Embryonic facial prominence (tissue), 1 donor: ENCODE data around the gene FTCDNL1.
A peak's percentile ranks its signal among the peaks of the same experiment; 100 is the strongest.

ENCODE experiments used
- DNase-seq: peaks from one replicate; pipeline ENCODE4 v3.0.0-alpha.2; 2016; ENCODE audit errors: extremely low spot score

FTCDNL1 gene

GRCh38 chr2:199842631-199843395 is 8.2 kb downstream of the FTCDNL1 start:
- no peak for DNase-seq

- no peak for DNase-seq
Measured at GRCh38 chr2:199841409-199841808, 9.6 kb downstream of the FTCDNL1 start.

GRCh38 chr2:199838399-199838798 is 12.6 kb downstream of the FTCDNL1 start:
- DNase-seq, result no peak

DNA sequence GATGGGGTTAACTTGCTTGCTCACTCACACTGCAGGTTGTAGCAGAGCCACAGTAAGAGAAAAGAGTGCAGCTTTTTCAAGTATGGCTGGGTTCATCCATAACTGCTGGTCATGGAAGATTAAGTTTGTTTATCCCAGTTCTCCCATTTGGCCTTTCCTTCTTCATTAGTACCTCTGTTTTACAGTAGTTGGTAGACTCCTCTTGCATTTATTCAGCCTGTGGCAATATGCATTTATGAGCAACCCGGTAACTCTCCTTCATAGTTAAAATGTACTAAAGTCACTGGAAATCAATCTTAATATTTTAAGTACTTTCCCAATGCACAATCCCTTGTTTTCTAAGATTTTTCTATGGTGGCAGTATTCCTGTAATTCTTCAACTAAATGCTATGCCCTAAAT is 14.0 kb downstream of the FTCDNL1 start:
- DNase-seq, result no peak

GRCh38 chr2:199833525-199833924 is 17.5 kb downstream of the FTCDNL1 start:
- no peak for DNase-seq

- no peak for DNase-seq
Measured at GRCh38 chr2:199830531-199830930, 20.5 kb downstream of the FTCDNL1 start.

- no peak for DNase-seq
Measured at GRCh38 chr2:199829628-199830027, 21.4 kb downstream of the FTCDNL1 start.

DNA sequence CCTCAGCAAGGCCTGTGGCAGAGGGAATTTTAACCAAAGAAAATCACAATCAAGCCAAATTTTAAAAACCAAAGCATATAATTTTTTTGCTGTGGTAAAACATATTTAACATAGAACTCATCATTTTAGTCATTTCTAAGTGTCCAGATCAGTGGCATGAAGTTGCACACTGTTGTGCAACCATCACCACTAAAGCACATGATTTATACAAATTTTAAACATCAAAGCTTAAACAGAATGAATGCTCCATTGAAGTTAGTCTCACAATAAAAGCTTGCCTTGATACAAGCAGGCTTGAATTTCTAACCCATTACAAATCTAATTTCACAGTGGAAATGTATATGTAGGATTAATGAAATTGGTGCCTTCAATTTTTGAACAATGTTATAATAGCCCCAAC is 31.2 kb downstream of the FTCDNL1 start:
- DNase-seq, result no peak

GRCh38 chr2:199818754-199819153 is 32.2 kb downstream of the FTCDNL1 start:
- DNase-seq, result no peak

- DNase-seq, result no peak
Measured at GRCh38 chr2:199818026-199818425, 33.0 kb downstream of the FTCDNL1 start.

GRCh38 chr2:199814817-199815211 is 36.2 kb downstream of the FTCDNL1 start:
- DNase-seq, result no peak

- DNase-seq, result no peak
Measured at GRCh38 chr2:199814101-199814816, 36.7 kb downstream of the FTCDNL1 start.

- DNase-seq, result no peak
Measured at GRCh38 chr2:199812493-199812892, 38.5 kb downstream of the FTCDNL1 start.

- DNase-seq, result no peak
Measured at GRCh38 chr2:199811346-199811745, 39.6 kb downstream of the FTCDNL1 start.

GRCh38 chr2:199810422-199811171 is 40.4 kb downstream of the FTCDNL1 start:
- DNase-seq, result no peak

DNA sequence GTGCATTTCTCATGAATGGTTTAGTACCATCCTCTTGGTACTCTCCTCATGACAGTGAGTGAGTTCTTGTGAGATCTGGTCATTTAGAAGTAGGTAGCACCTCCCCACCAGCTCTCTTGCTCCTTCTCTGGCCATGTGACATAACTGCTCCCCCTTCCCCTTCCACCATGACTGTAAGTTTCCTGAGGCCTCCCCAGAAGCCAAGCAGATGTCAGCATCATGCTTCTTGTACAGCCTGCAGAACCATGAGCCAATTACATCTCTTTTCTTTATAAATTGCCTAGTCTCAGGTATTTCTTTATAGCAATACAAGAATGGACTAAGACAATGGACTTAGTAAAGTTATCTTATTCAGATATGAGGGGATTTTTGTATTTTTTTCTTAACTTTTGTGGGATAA is 43.0 kb downstream of the FTCDNL1 start:
- no peak for DNase-seq

DNA sequence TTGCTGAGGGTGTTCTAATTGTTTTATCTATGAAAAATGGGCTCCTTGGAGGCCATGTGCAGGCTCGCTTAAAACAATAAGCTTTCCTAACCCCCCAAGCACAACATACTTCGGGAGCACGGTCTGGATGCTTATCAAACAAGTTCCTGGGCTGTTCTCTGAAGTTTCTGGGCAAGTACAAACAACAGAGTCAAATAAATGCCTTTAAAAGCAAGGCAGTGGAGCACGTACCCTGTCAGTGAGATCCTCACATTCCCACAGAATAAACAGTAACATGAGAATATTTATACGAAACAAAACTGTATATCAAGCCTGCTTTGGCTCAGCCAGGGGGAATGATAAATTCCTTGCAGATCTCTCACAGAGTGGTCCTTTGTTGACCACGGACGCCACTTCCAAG is 44.8 kb downstream of the FTCDNL1 start:
- DNase-seq, result no peak

GRCh38 chr2:199804831-199805230 is 46.2 kb downstream of the FTCDNL1 start:
- no peak for DNase-seq

GRCh38 chr2:199798831-199799580 is 52.0 kb downstream of the FTCDNL1 start:
- peak; percentile 33 for DNase-seq

DNA sequence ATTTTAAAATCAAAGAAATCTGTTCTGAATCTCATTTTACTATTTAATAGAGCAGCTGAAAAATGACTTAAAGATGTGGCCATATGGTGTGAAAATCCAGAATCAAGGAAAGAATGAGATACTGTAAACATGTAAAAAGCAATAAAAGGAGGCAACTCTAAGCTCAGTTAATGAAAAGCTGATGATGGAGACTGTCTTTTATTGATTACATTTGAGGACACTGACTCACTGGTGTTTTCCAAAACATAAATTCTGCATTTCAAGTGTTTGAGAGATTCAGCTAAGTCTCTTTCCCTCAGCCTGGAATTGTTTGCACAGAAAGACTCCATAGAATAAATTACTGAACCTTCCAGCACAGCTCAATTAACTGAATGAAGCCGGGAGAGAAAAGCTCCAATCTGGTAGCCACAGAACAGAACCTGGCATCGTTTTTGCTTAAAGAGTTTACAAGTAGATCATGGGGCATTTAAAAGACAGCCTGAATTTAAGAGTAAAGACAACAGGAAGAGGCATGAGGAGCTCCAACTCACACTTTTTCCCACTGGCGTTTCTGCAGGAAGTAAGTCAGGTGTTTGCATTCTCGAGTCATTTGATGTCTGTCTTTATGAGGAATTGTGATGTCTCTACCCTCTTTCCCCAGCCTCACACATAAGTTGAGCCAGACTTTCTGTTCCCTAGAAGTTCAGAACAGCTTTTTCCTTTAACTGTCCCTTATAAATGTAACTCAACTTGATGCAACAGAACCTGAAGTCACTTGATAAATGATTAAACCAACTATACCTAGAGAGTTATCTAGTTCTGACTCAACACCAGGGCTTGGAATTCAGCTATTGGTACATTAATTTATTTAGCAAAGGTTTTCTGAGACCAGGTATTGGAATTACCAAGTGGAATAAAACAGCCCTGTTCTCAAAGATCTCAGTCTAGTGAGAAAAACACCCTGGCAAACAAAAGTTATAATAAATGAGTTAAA is 53.3 kb downstream of the FTCDNL1 start:
- no peak for DNase-seq

DNA sequence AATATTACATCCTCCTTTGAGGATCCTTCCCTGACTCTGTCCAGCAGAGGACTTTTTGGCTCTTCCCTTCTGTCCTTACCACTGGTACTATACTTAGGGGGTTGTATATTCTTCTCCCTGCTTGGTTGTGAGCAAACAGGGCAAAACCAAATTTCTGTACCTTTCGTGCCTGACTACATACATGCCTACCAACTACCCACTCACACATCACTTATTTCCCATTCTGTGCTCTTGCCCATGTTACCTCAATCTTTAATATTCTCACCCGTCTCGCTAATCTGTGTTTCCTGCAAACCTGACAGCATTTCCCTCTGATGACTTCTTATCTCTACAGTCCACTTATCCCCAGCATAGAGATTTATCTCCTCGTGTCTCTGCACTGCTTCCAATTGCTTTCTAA is 58.6 kb downstream of the FTCDNL1 start:
- no peak for DNase-seq
